Measurements from ENCODE around the gene CDH20.

DNA sequence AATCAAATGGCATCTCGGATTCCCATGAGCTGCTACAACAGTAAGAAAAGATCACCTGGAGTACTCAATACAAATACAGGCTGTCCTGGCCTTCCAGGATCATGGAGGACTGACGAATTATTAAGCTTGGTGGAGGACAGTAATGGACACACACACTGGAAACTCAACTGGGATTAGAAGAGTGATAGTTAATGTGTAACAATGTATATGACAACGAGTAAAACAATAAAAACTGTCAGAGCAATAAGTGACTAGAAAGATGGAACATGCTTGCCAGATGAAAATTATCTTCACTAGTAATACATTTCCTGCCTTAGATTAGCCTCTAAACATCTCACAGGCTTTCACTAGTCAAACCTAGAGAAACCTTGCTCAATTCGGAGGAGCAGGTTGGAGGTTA, 49.2 kb upstream of the CDH20 start:
- TF ChIP-seq, protein P1, sequence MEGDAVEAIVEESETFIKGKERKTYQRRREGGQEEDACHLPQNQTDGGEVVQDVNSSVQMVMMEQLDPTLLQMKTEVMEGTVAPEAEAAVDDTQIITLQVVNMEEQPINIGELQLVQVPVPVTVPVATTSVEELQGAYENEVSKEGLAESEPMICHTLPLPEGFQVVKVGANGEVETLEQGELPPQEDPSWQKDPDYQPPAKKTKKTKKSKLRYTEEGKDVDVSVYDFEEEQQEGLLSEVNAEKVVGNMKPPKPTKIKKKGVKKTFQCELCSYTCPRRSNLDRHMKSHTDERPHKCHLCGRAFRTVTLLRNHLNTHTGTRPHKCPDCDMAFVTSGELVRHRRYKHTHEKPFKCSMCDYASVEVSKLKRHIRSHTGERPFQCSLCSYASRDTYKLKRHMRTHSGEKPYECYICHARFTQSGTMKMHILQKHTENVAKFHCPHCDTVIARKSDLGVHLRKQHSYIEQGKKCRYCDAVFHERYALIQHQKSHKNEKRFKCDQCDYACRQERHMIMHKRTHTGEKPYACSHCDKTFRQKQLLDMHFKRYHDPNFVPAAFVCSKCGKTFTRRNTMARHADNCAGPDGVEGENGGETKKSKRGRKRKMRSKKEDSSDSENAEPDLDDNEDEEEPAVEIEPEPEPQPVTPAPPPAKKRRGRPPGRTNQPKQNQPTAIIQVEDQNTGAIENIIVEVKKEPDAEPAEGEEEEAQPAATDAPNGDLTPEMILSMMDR (IDR thresholded peaks at IDR 0.05): no peak
- no peak for TF ChIP-seq POLR2A (IDR thresholded peaks at IDR 0.05)
